Choroid plexus epithelial cell (primary cell): ENCODE results near the gene ZBTB7C.

Experiments
- DNase-seq: peaks from one replicate; pipeline ENCODE4 v3.0.0-alpha.2; 2010; ENCODE audit warnings: low read depth
- H3K4me3 ChIP-seq: 2 replicates; pipeline ENCODE4 v1.5.1; 2011; ENCODE audit warnings: low read depth, mild to moderate bottlenecking, control low read depth, low read length, moderate library complexity
- TF ChIP-seq, protein P1 (sequence below): conservative IDR thresholded peaks from 2 replicates; pipeline ENCODE4 v1.5.1; 2011; ENCODE audit warnings: low read depth, mild to moderate bottlenecking, control low read depth, inconsistent platforms, low read length, moderate library complexity

ZBTB7C gene

DNA sequence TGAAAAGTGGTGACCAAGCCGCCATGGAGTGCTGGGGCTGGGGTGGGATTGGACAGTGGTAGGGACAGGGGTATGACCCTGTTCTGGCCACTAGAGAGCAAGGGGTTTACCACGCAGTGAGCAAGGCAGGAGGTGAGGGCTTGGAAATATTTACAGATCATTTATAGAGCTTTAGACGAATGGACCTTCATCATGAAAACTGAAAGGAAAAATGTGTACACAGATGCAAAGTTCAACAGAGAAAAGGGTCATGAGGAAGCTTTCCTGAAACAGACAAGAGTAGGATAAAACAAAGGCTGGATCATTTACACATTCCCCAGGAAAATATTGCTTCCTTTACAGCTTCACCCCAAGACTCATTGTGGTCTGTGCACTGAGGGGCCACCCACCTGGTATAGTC, 348.2 kb downstream of the ZBTB7C start:
- no peak for DNase-seq
- no peak overlapping the region for H3K4me3 ChIP-seq
- TF ChIP-seq, protein P1, sequence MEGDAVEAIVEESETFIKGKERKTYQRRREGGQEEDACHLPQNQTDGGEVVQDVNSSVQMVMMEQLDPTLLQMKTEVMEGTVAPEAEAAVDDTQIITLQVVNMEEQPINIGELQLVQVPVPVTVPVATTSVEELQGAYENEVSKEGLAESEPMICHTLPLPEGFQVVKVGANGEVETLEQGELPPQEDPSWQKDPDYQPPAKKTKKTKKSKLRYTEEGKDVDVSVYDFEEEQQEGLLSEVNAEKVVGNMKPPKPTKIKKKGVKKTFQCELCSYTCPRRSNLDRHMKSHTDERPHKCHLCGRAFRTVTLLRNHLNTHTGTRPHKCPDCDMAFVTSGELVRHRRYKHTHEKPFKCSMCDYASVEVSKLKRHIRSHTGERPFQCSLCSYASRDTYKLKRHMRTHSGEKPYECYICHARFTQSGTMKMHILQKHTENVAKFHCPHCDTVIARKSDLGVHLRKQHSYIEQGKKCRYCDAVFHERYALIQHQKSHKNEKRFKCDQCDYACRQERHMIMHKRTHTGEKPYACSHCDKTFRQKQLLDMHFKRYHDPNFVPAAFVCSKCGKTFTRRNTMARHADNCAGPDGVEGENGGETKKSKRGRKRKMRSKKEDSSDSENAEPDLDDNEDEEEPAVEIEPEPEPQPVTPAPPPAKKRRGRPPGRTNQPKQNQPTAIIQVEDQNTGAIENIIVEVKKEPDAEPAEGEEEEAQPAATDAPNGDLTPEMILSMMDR: no peak

DNA sequence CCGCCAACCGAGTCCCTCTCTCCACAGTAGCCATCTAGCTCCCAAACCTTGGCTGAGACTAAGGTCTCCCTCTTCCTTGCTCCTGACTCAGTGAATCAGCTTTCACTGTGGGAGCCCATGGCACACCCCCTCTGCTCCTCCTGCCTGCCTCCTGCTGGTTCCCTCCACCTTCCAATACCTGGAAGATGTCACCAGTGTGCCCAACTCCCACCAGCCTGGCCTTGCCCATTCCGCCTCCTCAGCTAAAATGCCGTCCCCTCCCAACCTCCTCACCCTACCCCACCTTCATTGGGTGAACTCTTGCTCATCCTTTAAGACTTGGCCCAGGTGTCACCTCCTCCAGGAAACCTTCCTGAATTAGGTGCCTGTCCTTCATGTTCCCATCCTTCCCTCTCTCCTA, 348.8 kb downstream of the ZBTB7C start:
- TF ChIP-seq, protein P1: no peak
- no peak for DNase-seq
- H3K4me3 ChIP-seq: no peak overlapping the region

DNA sequence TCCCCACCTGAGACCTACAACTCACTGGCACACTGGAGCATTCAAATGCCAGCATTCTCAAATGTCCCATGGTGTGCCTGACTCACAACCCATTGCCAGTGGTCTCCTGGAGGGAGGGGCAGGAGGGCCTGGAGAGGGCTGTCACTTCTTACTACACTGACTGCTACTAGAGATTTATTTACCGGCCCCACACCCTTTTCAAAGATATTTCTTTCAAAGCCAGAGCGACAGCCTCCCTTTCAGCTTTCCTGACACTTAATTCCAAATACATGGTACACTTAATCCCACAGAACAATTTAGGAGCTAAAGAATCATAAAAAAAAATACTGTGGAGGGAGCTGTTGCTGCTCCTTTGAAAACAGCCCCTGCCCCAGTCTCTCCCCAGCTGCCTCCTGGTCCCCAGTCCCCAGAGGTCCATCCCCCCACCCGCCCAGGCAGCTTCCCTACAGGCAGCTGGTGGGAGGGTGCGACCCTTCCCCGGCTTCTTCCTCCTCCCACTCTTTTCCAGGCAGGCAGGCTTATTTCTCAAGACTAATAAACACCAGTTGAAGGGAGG, 349.6 kb downstream of the ZBTB7C start:
- DNase-seq: no peak
- TF ChIP-seq, protein P1: no peak
- no peak overlapping the region for H3K4me3 ChIP-seq

DNA sequence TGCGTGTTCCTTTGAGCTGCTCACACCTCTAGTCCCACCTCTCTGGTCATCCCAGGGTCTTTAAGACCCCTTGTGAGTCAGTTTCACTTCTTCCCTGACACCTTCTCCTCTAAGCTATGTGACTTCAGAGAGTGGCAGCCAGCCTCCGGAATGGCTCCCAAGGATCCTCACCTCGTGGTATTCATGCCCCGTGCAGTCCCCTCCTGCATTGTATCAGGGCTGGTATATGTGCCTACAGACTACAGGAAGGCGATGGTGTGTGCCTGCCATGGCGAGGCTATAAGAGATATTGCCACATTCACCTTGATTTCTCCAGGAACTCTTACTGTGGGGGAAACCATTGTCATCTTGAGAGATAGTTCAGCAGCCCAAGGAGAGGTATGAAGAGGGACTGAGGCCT, 350.7 kb downstream of the ZBTB7C start:
- H3K4me3 ChIP-seq: no peak overlapping the region
- TF ChIP-seq, protein P1: no peak
- DNase-seq: no peak

DNA sequence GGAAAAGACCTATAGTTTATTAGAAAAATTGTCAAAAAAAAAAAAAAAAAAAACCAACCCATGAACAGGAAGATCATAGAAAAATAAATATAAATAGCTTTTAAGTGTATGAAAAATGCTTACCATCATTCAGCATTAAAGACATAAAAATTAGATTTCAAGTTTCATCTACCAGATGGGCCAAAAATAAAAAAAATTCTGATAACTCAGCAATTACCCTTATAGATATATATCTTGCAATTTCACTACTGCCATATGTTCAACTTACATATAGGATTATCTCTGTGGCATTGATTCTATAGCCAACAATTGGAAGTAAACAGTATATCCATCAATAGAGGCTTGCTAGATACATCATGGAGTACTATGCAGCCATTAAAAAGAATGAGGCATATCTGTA, 352.2 kb downstream of the ZBTB7C start:
- TF ChIP-seq, protein P1: no peak
- DNase-seq: no peak
- no peak overlapping the region for H3K4me3 ChIP-seq

DNA sequence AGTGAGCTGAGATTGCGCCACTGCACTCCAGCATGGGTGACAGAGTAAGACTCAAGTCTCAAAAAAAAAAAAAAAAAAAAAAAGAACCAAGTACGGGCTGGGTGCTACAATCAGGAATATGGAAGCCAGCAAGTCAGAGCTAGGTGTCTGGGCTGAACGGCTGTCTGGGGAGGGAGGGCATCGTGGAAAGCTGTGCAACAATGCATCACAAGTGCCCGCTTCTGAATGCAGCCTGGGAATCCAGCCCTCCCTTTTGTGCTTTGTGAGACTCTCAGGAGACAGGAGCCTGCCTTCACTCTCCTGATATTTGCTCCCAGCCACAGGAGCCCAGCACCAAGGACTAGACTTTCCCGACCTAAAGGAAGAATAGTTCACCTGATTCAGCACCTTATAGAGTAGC, 353.8 kb downstream of the ZBTB7C start:
- H3K4me3 ChIP-seq: no peak overlapping the region
- DNase-seq: no peak
- TF ChIP-seq, protein P1: no peak
